GM19438 (cell line): ENCODE data around the gene ZNF609.
"Not testable (repeated sequence)": the region's sequence is repeated elsewhere in the genome, so short reads cannot be mapped to it uniquely, and the experiment has no call there.

ENCODE experiments used
- ATAC-seq: cut with Tn5 transposase; IDR thresholded peaks from one replicate; pipeline ENCODE4 v1.9.1; 2021; ENCODE audit warnings: low read depth; ENCODE audit not compliant: unreplicated experiment

The ZNF609 gene

GRCh38 chr15:64456634-64457108 is 3.7 kb upstream of the ZNF609 start:
- ATAC-seq = no peak

GRCh38 chr15:64459066-64459781 is 1.2 kb upstream of the ZNF609 start:
- no peak for ATAC-seq

GRCh38 chr15:64460724-64461720 is 644 bp downstream of the ZNF609 start:
- ATAC-seq = no peak

GRCh38 chr15:64461721-64462162 is 1.4 kb downstream of the ZNF609 start:
- ATAC-seq = no peak

- ATAC-seq = no peak
Observed at GRCh38 chr15:64462492-64462891, 2.1 kb downstream of the ZNF609 start.

GRCh38 chr15:64464276-64465005 is 4.1 kb downstream of the ZNF609 start:
- ATAC-seq = no peak

- ATAC-seq = no peak
Observed at GRCh38 chr15:64466408-64467141, 6.2 kb downstream of the ZNF609 start.

- ATAC-seq = no peak
Observed at GRCh38 chr15:64472161-64472560, 11.8 kb downstream of the ZNF609 start.

GRCh38 chr15:64474846-64475245 is 14.5 kb downstream of the ZNF609 start:
- no peak for ATAC-seq

GRCh38 chr15:64476550-64476949 is 16.2 kb downstream of the ZNF609 start:
- no peak for ATAC-seq

GRCh38 chr15:64478863-64479262 is 18.5 kb downstream of the ZNF609 start:
- no peak for ATAC-seq

GRCh38 chr15:64480891-64481290 is 20.5 kb downstream of the ZNF609 start:
- no peak for ATAC-seq

- ATAC-seq = no peak
Observed at GRCh38 chr15:64483749-64484148, 23.4 kb downstream of the ZNF609 start.

- ATAC-seq = no peak
Observed at GRCh38 chr15:64485796-64486195, 25.4 kb downstream of the ZNF609 start.

- no peak for ATAC-seq
Observed at GRCh38 chr15:64490598-64491259, 30.4 kb downstream of the ZNF609 start.

GRCh38 chr15:64493641-64494040 is 33.3 kb downstream of the ZNF609 start:
- no peak for ATAC-seq

GRCh38 chr15:64495968-64496367 is 35.6 kb downstream of the ZNF609 start:
- ATAC-seq = not testable (repeated sequence)

GRCh38 chr15:64500695-64501395 is 40.5 kb downstream of the ZNF609 start:
- no peak for ATAC-seq

GRCh38 chr15:64501396-64501715 is 41.0 kb downstream of the ZNF609 start:
- ATAC-seq = no peak
